GM03348 (cell line): ENCODE data around the gene CD81.
"Not testable (repeated sequence)": the region's sequence is repeated elsewhere in the genome, so short reads cannot be mapped to it uniquely, and the experiment has no call there.

Experiments used
- DNase-seq: peaks from one replicate; pipeline ENCODE4 v3.0.0; 2012; ENCODE audit warnings: low spot score

CD81 gene

DNA sequence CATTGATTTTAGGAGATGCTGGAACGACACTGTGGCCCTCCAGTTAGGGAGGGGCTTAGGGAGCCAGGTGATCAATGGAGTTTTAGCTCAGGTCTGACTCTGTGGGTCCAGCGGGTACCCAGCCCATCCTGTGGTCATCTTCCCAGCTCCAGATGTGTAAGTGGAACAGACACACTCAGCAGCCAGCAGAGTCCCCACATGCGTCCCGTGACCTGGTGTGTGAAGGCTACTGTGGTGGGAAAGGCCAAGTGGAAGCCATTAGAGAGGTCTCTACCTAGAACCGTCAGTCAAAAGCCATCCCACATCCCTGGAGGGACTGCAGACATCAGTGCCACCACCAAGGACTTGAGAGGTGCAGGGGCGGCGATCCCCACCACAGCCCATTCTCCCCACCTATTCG lies 19.9 kb upstream of the CD81 start:
- no peak for DNase-seq

DNA sequence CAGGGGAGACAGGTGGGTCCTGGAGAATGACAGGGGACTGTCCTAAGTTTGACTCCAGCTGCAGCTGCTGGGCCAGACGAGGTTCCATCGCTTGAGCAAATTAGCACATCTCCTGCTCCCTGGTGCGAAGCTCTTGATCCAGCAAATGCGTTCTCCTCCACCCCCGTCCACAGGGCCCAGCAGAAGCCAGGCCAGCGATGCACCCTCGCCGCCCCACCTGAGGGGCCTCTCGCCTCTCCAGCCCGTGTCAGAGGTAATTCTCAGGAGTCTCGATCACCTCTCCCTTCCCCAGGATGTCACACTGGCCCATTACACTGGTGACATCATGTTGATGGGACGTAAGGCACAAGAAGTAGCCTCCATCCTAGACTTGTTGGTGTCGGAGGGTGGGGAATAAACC lies 19.5 kb upstream of the CD81 start:
- not testable (repeated sequence) for DNase-seq

DNA sequence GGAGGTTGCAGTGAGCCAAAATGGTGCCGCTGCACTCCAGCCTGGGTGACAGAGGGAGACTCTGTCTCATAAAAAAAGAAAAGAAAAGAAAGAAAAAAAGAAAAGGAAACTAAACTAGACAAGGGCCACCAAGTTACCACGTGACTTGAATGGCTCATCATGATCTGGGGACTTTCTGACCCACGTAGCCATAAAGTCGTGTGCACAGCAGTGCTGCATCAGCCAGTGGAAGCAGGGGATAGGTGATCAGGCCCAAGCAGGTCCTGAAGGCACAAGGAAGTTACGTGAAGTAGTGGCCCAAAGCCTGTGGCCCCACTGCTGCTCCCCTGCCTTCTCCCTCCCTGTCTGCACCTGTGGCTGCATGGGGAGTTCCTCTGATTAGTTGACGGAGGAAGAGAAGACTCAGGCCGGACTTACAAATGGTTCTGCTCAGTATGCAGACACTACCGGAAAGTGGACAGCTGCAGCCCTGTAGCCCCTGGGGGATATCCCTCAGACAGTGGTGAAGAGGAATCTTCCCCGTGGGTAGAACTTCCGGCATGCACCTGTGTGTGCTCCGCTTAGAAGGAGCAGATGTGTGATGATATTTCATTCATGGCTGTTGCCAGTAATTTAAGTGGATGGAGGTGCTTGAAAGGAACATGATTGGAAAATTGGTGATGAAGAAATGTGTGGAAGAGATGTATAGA lies 18.2 kb upstream of the CD81 start:
- DNase-seq = no peak

DNA sequence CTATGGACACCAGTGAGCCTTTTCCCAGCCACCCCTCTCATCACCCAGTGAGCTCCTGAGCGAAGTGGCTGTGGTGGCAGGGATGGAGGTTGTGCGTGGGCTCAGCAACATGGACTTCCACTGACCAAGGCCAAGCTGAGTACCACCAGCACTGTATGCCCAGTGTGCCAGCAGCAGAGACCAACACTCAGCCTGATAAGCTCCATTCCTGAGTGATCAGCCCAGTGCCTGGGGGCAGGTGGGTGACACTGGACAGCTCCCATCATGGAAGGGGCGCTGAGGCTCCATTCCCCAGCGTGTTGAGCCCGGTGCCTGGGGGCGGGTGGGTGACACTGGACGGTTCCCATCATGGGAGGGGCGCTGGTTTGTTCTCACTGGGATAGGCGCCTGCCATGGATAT lies 17.6 kb upstream of the CD81 start:
- no peak for DNase-seq

DNA sequence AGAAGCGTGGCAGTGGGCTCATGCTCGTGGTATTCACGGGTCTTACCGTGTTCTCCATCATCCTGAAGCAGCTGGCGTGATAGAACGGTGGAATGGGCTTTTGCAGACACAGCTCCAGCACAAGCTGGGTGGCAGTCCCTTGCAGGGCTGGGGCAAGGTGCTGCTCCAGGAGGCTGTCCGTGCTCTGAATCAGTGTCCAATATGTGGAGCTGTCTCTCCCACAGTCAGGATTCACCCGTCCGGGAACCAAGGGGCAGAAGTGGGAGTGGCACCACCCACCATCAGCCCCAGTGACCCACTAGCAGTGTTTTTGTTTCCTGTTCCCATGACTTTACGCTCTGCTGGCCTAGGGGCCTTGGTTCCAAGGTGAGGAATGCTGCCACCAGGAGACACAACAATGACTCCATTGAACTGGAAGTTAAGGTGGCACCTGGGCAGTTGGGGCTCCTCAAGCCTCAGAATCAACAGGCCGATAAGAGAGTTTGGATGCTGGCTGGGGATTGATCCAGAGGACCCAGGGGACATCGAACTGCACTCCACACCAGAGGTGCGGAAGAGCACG lies 16.9 kb upstream of the CD81 start:
- no peak for DNase-seq

DNA sequence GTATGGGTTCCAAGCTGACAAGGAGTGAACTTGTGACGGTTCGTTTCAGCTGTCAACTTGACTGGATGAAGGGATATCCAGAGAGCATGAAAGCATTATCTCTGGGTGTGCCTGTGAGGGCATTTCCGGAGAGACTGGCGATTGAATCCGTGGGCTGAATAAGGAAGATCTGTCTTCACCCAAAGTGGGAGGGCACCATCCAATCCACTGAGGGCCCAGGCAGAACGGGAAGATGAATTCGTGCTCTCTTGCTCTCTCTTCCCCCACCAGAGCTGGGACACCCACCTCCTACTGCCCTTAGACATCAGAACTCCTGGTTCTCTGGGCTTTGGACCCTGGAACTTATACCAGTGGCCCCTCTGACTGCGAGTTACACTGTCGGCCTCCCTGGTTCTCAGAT lies 15.5 kb upstream of the CD81 start:
- no peak for DNase-seq

DNA sequence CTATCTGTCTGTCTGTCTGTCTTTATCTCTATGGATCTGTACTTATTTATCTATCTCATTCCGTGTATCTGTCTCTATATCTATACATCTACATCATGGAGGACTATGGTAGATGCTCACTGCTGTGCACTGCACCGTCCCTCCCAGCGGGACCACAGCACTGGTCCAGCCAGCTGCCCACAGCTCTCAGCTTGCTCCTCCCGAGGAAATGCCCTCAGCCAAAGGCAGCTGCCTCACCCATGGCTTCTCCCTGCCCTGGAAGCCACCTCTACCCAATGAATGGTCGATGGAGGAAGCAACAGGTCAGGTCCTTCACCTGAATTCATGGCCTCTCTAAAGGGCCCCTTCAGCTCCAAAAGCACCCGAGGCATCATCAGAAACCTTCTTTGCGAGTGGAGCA lies 14.7 kb upstream of the CD81 start:
- no peak for DNase-seq

DNA sequence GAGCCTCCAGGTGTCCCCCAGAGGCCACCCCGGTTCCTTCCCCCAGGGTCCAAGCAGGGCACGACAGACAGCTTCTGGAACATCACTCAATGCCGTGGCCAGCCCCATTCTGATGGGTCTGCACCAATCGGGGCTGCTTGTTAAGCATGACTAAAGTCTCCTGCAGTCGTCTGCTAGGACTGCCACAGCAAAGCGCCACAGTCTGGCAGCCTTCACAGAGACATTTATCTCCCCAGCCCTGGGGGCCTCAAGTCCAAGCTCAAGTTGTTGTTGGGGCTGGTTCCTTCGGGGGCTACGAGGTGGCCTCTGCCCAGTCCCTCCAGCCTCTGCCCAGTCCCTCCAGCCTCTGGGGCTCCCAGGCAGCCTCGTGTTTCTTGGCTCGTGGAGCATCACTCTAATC lies 14.0 kb upstream of the CD81 start:
- no peak for DNase-seq

DNA sequence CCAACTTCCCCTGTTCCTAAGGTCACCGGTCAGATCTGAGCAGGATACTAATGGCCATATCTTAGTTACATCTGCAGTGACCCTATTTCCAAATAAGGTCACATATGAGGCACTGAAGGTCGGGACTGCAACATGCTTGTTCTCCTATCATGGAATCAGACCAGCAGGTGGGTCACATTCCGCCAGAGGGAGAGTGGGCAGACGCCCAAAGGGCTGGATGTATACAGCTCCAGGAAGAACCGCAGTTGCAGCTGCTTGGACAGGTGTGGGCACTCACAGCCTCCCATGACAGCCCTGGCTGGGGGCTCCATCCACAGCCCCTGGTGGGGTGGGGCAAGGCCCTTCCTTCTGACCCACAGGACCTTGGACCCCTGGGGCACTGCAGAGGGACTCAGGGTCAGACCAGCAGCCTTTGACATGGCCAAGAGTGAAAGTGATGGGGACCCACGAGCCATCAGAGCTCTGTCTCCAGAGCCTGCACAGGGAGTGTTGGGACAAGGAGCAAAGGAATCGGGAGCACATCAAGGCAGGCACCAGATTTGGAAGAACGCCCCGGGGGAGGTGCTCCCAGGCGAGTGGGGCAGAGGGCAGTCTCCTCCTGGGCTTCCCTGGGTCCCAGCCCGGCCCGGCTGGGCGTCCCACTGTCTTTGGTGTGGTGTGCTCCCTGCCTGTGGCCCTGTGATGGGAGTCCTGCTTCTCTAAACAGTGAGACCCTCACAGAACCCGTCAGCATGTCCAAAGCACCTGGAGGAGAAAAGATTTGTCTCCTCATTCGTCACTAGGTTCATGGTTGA lies 13.3 kb upstream of the CD81 start:
- DNase-seq = no peak

DNA sequence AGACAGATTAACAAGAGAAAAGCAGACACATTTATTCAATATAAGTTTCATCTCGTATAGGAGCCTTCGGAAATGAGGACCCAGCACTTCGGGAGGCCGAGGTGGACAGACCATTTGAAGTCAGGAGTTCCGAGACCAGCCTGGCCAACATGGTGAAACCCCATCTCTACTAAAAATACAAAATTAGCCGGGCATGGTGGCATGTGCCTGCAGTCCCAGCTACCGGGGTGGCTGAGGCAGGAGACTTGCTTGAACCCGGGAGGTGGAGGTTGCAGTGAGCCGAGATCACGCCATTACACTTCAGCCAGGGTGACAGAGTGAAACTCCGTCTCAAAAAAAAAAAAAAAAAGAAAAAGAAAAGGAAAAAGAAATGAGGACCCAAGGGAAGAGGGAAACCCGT lies 12.7 kb upstream of the CD81 start:
- DNase-seq = not testable (repeated sequence)

DNA sequence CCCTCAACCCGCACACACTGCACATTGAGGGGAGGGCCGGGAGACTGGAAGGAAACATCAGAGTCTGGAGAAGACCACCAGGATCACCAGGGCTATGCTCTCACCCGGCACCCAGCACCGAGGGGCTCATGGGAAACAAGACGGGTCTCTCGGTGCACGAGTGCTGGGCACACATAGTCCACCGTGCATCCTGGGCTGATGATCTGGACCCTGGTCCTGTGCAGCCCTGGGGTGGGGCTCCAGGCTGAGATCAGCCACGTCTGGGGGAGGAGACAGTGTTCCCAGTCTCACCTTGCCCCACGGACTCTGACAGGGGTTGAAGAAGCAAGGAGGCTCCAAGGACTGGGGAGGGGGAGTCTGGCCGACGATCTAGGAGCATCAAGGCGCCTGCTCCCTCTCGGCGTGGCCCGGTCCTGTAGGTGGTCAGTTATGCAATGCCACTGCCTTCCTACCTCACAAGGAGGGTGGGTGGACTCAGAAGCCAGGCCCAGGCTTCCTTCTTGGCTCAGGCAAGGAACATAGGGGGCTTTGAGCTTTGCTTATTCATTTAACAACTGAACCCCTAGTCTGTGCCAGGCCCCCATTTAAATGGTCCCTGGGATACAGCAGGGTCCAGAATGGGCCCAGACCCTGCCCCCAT lies 11.4 kb upstream of the CD81 start:
- no peak for DNase-seq

DNA sequence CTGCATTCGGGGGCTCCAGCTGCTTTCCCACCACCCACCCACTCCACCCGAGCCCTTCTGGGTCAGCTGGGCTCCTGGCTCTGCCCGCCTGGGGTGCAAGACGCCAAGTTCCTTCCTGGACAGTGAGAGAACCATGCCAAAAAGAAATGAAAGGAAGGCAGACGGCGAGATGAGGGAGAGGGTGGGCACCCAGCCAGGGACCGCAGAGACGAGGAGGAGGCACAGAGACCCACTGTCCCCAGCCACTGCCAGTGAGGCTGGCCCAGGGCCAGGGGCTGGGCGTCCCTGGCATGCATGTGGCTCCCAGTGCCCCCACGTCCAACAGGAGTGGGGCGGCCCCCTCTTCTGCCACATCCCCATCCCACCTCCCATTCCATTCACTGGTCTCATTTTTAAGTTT lies 10.8 kb upstream of the CD81 start:
- DNase-seq = no peak

DNA sequence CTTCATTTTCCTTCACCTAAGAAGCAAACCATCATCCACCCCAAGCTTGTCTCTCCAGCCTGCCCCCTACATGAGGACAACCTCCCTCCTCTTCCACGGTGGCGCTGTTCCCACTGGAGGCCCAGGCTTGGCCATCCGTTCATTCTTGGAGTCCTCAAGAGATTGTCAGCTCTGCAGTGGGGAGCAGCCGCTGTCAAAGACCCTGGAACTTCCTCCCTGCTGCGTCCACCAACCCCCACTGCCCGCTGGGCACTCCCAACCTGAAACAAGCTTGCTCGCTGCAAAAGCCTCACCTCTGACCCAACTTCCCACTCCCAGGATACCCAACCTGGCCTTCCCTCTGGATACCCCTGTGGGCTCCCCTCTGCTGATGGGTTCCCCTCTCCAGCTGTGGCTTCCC lies 10.4 kb upstream of the CD81 start:
- no peak for DNase-seq

DNA sequence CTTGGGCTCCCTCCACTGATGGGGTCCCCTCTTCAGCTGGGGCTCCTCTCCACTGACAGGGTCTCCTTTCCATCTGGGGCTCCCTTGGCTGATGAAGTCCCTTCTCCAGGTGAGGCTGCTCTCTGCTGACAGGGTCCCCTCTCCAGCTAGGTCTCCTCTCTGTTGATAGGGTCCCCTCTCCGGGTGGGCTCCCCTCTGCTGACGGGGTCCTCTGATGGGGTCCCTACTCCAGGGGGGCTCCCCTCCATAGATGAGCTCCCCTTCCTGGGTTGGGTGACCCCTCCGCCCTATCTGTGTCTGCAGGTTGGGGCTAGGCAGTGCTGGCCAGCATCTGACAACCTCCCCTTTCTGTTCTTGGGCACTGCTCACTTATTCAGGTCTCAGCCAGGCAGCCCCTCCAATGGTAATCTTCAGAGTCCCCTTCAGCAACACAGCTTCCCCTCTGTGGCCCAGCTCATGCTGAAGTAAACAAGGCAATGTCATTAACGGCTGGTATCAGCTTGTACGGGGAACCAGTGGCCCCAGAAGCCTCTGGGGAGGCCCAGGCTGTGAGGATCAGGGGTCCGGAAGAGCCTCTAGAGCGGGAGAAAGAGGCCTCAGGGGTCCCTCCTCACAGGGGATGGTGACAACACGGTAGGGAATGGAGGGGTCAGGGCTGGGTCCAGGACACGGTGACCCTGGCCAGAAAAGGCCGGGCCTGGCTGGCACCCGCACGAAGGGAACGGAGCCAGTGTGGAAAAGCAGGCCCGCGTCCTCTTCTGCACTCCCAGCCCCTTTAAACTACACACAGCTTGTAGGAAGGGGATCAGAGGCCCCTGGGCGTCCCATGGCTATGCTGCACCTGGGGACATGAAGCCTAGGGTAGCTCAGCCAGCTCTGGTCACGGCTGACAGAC lies 9.6 kb upstream of the CD81 start:
- no peak for DNase-seq

DNA sequence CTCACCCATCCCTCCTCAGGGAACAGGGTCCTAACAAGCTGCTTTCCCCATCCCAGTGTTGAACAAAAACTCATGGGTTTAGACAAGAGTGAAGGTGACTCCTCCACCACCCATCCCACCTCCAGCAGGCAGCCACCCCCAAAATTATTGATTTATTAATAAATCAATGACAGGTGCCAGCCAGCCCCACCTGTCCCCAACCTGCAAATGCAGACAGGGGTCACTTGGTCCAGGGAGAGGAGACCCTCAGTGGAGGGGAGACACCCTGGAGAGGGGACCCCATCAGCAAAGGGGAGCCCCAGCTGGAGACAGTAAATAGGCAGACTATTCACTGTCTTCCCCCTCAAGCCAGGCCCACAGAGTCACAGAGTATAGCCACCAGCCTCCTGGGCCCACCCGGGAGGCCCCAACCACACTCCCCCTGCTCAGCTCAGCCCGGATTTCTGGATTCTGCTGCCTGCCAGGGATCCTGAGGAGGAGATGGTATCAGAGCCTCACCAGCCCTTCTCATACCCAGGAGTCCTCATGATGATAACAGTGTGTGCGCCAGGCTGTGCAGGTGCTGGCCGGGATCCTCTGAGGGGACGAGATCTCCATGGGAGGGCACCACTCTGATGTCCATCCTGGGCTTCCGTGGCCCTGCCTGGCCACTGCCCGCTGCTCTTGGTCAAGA lies 8.8 kb upstream of the CD81 start:
- no peak for DNase-seq

DNA sequence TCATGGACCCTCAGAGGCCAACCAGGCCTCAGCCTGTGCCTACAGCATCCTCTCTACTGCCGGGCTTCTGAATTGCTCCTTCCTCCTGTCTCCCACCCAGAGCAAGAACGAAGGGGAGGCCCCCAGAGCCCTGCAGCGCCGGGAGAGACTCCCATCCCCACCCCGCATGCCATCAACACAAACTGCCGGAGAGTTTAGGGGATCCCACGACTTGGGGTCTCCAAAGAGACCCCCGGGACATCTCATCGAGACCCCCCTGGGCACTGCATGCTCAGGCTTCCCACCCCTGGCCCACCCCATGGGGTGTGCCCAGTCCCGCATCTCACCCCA lies 8.3 kb upstream of the CD81 start:
- no peak for DNase-seq

DNA sequence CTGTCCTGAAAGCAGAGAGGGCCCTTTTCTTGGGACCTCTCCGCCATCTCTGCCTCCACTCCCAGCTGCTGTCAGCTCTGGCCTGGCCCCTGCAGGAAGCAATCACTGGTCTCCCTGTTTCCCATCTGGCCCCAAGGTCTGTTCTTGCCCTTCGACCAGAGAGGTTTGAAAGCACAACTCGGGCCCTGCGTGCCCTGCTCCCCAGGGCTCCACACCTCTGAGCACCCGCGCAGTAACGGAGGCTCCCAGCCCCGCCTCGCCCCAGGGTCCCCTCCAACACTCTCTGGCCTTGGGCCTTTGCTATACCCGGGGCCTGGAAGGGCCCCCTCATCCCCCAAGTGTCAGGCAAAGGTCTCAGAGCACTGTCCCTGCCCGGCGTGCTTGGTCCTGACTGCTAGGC lies 7.8 kb upstream of the CD81 start:
- no peak for DNase-seq

DNA sequence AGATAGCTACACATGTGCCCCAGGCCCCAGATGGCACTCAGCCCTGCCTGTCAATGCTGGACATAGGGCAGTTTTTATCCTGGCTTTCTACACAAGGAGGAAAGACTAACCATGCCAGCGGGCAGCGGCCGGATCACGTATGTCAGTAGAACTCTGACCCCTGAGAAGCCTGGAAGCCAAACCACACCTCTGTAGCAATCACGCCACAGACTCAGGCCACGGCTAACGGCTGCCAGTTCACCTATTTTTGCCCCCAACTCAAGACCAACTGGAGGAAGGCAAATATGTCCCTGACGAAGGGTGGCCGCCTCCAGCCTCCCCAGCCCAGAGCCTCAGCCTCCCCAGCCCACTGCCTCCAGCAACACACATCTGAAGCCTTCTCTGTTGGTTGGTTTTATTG lies 7.2 kb upstream of the CD81 start:
- no peak for DNase-seq

DNA sequence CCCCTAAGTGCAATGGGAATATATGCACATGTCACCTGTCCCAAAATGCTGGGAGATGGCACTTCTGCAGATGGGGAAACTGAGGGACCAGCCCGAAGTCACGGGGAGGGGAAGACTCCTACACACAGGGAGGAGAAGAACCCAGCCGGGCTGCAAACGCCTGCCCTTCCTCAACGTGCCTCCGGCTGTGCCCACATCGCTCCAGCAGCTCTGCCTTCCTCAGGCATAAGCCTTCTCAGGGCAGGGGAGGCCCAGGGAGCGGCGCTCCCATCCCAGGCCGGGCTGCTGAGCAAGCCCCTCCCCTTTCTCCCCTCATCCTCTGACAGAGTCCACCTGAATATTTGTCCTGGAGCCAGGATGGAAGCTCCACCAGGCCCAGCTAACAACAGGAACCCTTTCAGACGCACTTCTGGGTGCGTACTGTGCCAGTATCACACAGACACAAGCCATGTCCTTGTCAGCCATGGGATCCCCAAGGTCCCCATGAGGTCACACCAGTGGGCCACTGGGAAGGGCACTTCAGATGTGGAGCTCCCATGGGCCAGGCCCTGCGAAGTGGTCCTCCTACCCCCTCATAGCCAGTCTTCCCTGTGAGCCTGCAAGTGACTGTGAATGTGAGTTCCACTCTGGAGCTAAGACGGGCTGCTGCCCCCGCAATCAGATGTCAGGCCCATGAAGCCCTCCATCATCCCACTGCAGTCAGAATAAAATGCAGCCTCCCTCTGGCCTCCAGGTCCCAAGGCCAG lies 2.5 kb upstream of the CD81 start:
- no peak for DNase-seq

DNA sequence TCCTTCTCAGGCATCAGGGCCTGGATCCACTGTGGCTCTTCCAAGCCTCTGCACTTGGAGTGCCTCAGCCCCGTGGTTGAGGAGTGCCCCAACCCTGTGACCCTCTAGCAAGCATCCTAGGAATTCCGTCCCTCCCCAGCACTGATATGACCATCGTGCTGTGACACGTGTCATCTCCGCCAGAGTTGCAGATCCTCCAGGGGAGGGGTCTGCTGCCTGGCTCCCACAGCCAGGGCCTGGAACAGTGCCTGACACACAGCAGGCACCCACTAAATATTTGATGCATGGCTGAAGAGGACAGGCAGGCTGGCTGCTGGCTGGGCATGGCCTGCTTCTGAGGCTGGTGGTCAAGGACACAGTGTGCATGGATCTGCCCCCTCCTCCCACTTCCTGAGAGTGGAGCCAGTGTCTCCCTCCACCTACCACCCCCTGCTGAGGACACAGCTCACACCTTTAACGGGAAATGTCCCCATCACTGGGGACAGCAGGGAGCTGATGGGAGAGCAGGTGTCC lies 1.7 kb upstream of the CD81 start:
- DNase-seq = no peak
